Large intestine (tissue), 3 donors: Measurements from ENCODE around the gene KRTAP9-2. TPM values are rescaled to one million over a fixed set of nuclear protein-coding genes. Genes with fewer than 3 reads are reported as not detected.

Source experiments
- DNase-seq, 2 donors: peaks; one replicate each; pipeline versions ENCODE4 v3.0.0 to v3.0.0-alpha.2; 2013
- H3K27ac ChIP-seq: one replicate; pipeline ENCODE4 v1.5.1; 2013; ENCODE audit warnings: low read length
- H3K27me3 ChIP-seq: 2 replicates; pipeline ENCODE4 v1.6.1; 2013; ENCODE audit warnings: low read length; ENCODE audit not compliant: control insufficient read depth, insufficient read depth
- H3K36me3 ChIP-seq: 2 replicates; pipeline ENCODE4 v1.6.1; 2013; ENCODE audit warnings: low read length; ENCODE audit not compliant: control insufficient read depth, insufficient read depth
- H3K4me1 ChIP-seq: one replicate; pipeline ENCODE4 v1.6.1; 2013; ENCODE audit warnings: low read length; ENCODE audit not compliant: control insufficient read depth, insufficient read depth
- H3K4me3 ChIP-seq: one replicate; pipeline ENCODE4 v1.5.1; 2013; ENCODE audit warnings: low read length
- H3K9me3 ChIP-seq: one replicate; pipeline ENCODE4 v1.6.1; 2013; ENCODE audit warnings: mild to moderate bottlenecking, low read depth, low read length, moderate library complexity; ENCODE audit not compliant: control insufficient read depth
- WGBS: methylation state at CpG from one replicate; pipeline ENCODE4 v1.1.5; 2013; ENCODE audit warnings: low lambda C conversion rate; ENCODE audit not compliant: insufficient coverage; 5-methylcytosine and 5-hydroxymethylcytosine counted together
- polyA plus RNA-seq: library from polyadenylated mRNA; unstranded; fragments of 120-200 nt; gene quantifications from one replicate; pipeline ENCODE4 v1.2.1, GENCODE V29; 2013

The KRTAP9-2 gene
- polyA plus RNA-seq, 1 donor, result not detected

GRCh38 chr17:41190328-41190727, 36.1 kb upstream of the KRTAP9-2 start:
- Histone ChIP-seq H3K9me3 (peaks cover 1% of the 10 kb centered on the region), H3K36me3 (no peaks in the 10 kb centered on the region), H3K27me3 (peaks cover 28% of the 10 kb centered on the region), H3K27ac (no peak overlapping the region), H3K4me1 (no peaks in the 10 kb centered on the region), H3K4me3 (no peak overlapping the region)
- no peak for DNase-seq
- no CpG with 5 or more reads among the region's 3 CpGs for WGBS

GRCh38 chr17:41196068-41196467, 30.4 kb upstream of the KRTAP9-2 start:
- no peaks in the 10 kb centered on the region for H3K36me3 ChIP-seq
- peaks cover 4% of the 10 kb centered on the region for H3K27me3 ChIP-seq
- no peak overlapping the region for H3K27ac ChIP-seq
- no peaks in the 10 kb centered on the region for H3K4me1 ChIP-seq
- H3K4me3 ChIP-seq, result no peak overlapping the region
- WGBS, result no CpG with 5 or more reads among the region's 1 CpG
- no peaks in the 10 kb centered on the region for H3K9me3 ChIP-seq
- no peak for DNase-seq

GRCh38 chr17:41199421-41200078, 26.9 kb upstream of the KRTAP9-2 start:
- H3K27ac ChIP-seq, result no peak overlapping the region
- H3K27me3 ChIP-seq, result no peaks in the 10 kb centered on the region
- no CpG with 5 or more reads among the region's 5 CpGs for WGBS
- H3K4me3 ChIP-seq, result no peak overlapping the region
- no peaks in the 10 kb centered on the region for H3K4me1 ChIP-seq
- DNase-seq, result no peak
- H3K9me3 ChIP-seq, result no peaks in the 10 kb centered on the region
- no peaks in the 10 kb centered on the region for H3K36me3 ChIP-seq

- Histone ChIP-seq H3K9me3 (no peaks in the 10 kb centered on the region), H3K4me3 (no peak overlapping the region), H3K4me1 (no peaks in the 10 kb centered on the region), H3K27ac (no peak overlapping the region), H3K36me3 (no peaks in the 10 kb centered on the region), H3K27me3 (peaks cover 10% of the 10 kb centered on the region)
- DNase-seq, result no peak
- WGBS, result no CpG with 5 or more reads among the region's 1 CpG
These were observed 14.5 kb upstream of the KRTAP9-2 start for GRCh38 chr17:41211845-41212466.

GRCh38 chr17:41212524-41213169, 13.8 kb upstream of the KRTAP9-2 start:
- Histone ChIP-seq H3K4me1 (no peaks in the 10 kb centered on the region), H3K9me3 (no peaks in the 10 kb centered on the region), H3K27ac (no peak overlapping the region), H3K36me3 (no peaks in the 10 kb centered on the region), H3K27me3 (peaks cover 10% of the 10 kb centered on the region), H3K4me3 (no peak overlapping the region)
- WGBS, result no CpG with 5 or more reads among the region's 7 CpGs
- no peak for DNase-seq

- H3K9me3 ChIP-seq, result no peaks in the 10 kb centered on the region
- DNase-seq, result no peak
- H3K27me3 ChIP-seq, result peaks cover 3% of the 10 kb centered on the region
- no CpG with 5 or more reads among the region's 1 CpG for WGBS
- no peak overlapping the region for H3K27ac ChIP-seq
- no peaks in the 10 kb centered on the region for H3K4me1 ChIP-seq
- H3K4me3 ChIP-seq, result no peak overlapping the region
- no peaks in the 10 kb centered on the region for H3K36me3 ChIP-seq
These were observed 10.8 kb upstream of the KRTAP9-2 start for GRCh38 chr17:41215681-41216080.

GRCh38 chr17:41223821-41224220, 2.6 kb upstream of the KRTAP9-2 start:
- peaks cover 4% of the 10 kb centered on the region for H3K27me3 ChIP-seq
- no peak overlapping the region for H3K4me3 ChIP-seq
- no peaks in the 10 kb centered on the region for H3K9me3 ChIP-seq
- no peaks in the 10 kb centered on the region for H3K36me3 ChIP-seq
- no peak for DNase-seq
- no peak overlapping the region for H3K27ac ChIP-seq
- no CpG with 5 or more reads among the region's 2 CpGs for WGBS
- H3K4me1 ChIP-seq, result no peaks in the 10 kb centered on the region

GRCh38 chr17:41226051-41226450, 397 bp upstream of the KRTAP9-2 start:
- Histone ChIP-seq H3K27ac (no peak overlapping the region), H3K27me3 (peaks cover 4% of the 10 kb centered on the region), H3K4me1 (no peaks in the 10 kb centered on the region), H3K9me3 (no peaks in the 10 kb centered on the region), H3K4me3 (no peak overlapping the region), H3K36me3 (no peaks in the 10 kb centered on the region)
- no CpG with 5 or more reads among the region's 6 CpGs for WGBS
- DNase-seq, result no peak

- Histone ChIP-seq H3K27ac (no peak overlapping the region), H3K4me3 (no peak overlapping the region), H3K4me1 (no peaks in the 10 kb centered on the region), H3K9me3 (no peaks in the 10 kb centered on the region), H3K27me3 (peaks cover 12% of the 10 kb centered on the region), H3K36me3 (no peaks in the 10 kb centered on the region)
- DNase-seq, result no peak
These were observed 3.6 kb downstream of the KRTAP9-2 start for GRCh38 chr17:41230094-41230493.

GRCh38 chr17:41231731-41232130, 5.3 kb downstream of the KRTAP9-2 start:
- no CpG with 5 or more reads among the region's 6 CpGs for WGBS
- H3K36me3 ChIP-seq, result no peaks in the 10 kb centered on the region
- no peaks in the 10 kb centered on the region for H3K4me1 ChIP-seq
- no peak overlapping the region for H3K4me3 ChIP-seq
- no peak for DNase-seq
- H3K27ac ChIP-seq, result no peak overlapping the region
- H3K27me3 ChIP-seq, result peaks cover 8% of the 10 kb centered on the region
- H3K9me3 ChIP-seq, result no peaks in the 10 kb centered on the region
